Fibroblast of lung (primary cell): ENCODE measurements around the gene SPATA6L. TPM values are rescaled to one million over a fixed set of nuclear protein-coding genes. Genes with fewer than 3 reads are reported as not detected.

Experiments
- DNase-seq, 2 donors: peaks; one replicate each; pipeline versions ENCODE4 v3.0.0 to v3.0.0-alpha.2; 2010; ENCODE audit warnings: low read depth in 2 of 2
- H2AFZ ChIP-seq: 2 replicates; pipeline ENCODE4 v1.5.1; 2012; ENCODE audit warnings: low read length, control low read depth, inconsistent platforms
- H3K27ac ChIP-seq: 2 replicates; pipeline ENCODE4 v1.5.1; 2011; ENCODE audit warnings: low read length, control low read depth; ENCODE audit not compliant: insufficient read depth
- H3K27me3 ChIP-seq: 2 replicates; pipeline ENCODE4 v1.5.1; 2011; ENCODE audit warnings: mild to moderate bottlenecking, low read length; ENCODE audit not compliant: control insufficient read depth, insufficient read depth
- H3K36me3 ChIP-seq: 2 replicates; pipeline ENCODE4 v1.5.1; 2011; ENCODE audit warnings: low read length; ENCODE audit not compliant: control insufficient read depth, insufficient read depth
- H3K4me1 ChIP-seq: 2 replicates; pipeline ENCODE4 v1.5.1; 2011; ENCODE audit warnings: low read length; ENCODE audit not compliant: control insufficient read depth, insufficient read depth; ENCODE audit errors: extremely low read depth
- H3K4me2 ChIP-seq: 2 replicates; pipeline ENCODE4 v1.5.1; 2011; ENCODE audit warnings: low read length, control low read depth; ENCODE audit not compliant: insufficient read depth; ENCODE audit errors: extremely low read depth
- H3K4me3 ChIP-seq, 4 experiments: fragments of 200-600 bp in 1 of 4; sonication (generic) in 1 of 4; replicated peaks in 1 of 4; 2 replicates each; pipeline ENCODE4 v1.5.1; 2011 to 2016; ENCODE audit warnings: low read length in 4 of 4, low read depth in 3 of 4, mild to moderate bottlenecking in 3 of 4, control low read depth in 2 of 4, inconsistent platforms in 1 of 4, mixed read lengths in 1 of 4; ENCODE audit not compliant: insufficient read depth in 1 of 4; ENCODE audit errors: control extremely low read depth in 1 of 4
- H3K79me2 ChIP-seq: 2 replicates; pipeline ENCODE4 v1.5.1; 2012; ENCODE audit warnings: mild to moderate bottlenecking, low read length, inconsistent platforms; ENCODE audit not compliant: control insufficient read depth, insufficient read depth
- H3K9ac ChIP-seq: 2 replicates; pipeline ENCODE4 v1.5.1; 2011; ENCODE audit warnings: mild to moderate bottlenecking, low read length, control low read depth; ENCODE audit not compliant: insufficient read depth
- H3K9me3 ChIP-seq: 2 replicates; pipeline ENCODE4 v1.5.1; 2012; ENCODE audit warnings: low read depth, low read length; ENCODE audit not compliant: control insufficient read depth, insufficient read depth
- H4K20me1 ChIP-seq: 2 replicates; pipeline ENCODE4 v1.5.1; 2011; ENCODE audit warnings: low read length; ENCODE audit not compliant: control insufficient read depth, insufficient read depth; ENCODE audit errors: extremely low read depth
- CTCF ChIP-seq, 2 donors: IDR thresholded peaks in 1 of 2; conservative IDR thresholded peaks in 1 of 2; 1 replicate in 1 of 2; 2 replicates in 1 of 2; pipeline ENCODE4 v1.5.1; 2011 to 2012; ENCODE audit warnings: low read length in 2 of 2, control low read depth in 1 of 2, inconsistent platforms in 1 of 2, low read depth in 1 of 2, mild to moderate bottlenecking in 1 of 2
- EZH2 ChIP-seq: IDR thresholded peaks from 2 replicates; pipeline ENCODE4 v1.5.1; 2012; ENCODE audit warnings: low read length, control low read depth, mild to moderate bottlenecking; ENCODE audit errors: missing control alignments
- polyA plus RNA-seq, 2 donors: library from polyadenylated mRNA; depleted of rRNA in 1 of 2; stranded (reverse) in 1 of 2; unstranded in 1 of 2; fragments of >200 nt; gene quantifications; 2 replicates each; pipeline ENCODE4 v1.2.1, GENCODE V29; 2011 to 2012; ENCODE audit warnings: missing spikeins in 1 of 2
- total RNA-seq: library from RNA; depleted of rRNA; stranded (reverse); fragments of >200 nt; gene quantifications from 2 replicates; pipeline ENCODE4 v1.2.1, GENCODE V29; 2014

SPATA6L gene
- total and polyA plus RNA-seq, 2 donors (not counting 1 experiment from before 2014, with no cell fraction given) = 0.54 to 1.2 TPM

GRCh38 chr9:4573634-4574389 lies 92.5 kb downstream of the SPATA6L start:
- no peaks in the 10 kb centered on the region for H4K20me1 ChIP-seq
- no peaks in the 10 kb centered on the region for H3K79me2 ChIP-seq
- H3K36me3 ChIP-seq = no peaks in the 10 kb centered on the region
- no peak for DNase-seq
- H2AFZ ChIP-seq = no peak overlapping the region
- H3K27ac ChIP-seq = no peak overlapping the region
- H3K4me1 ChIP-seq = no peaks in the 10 kb centered on the region
- H3K4me2 ChIP-seq = no peak overlapping the region
- no peaks in the 10 kb centered on the region for H3K27me3 ChIP-seq
- no peak overlapping the region for H3K4me3 ChIP-seq
- TF ChIP-seq CTCF (conservative IDR thresholded peaks at IDR 0.05 in 1 of 2, IDR thresholded peaks at IDR 0.05 in 1 of 2; ENCODE audit: low read depth in 1 of 2, low read length in 2 of 2) = no peak
- TF ChIP-seq EZH2 = no peak
- no peak overlapping the region for H3K9ac ChIP-seq
- H3K9me3 ChIP-seq = no peaks in the 10 kb centered on the region

DNA sequence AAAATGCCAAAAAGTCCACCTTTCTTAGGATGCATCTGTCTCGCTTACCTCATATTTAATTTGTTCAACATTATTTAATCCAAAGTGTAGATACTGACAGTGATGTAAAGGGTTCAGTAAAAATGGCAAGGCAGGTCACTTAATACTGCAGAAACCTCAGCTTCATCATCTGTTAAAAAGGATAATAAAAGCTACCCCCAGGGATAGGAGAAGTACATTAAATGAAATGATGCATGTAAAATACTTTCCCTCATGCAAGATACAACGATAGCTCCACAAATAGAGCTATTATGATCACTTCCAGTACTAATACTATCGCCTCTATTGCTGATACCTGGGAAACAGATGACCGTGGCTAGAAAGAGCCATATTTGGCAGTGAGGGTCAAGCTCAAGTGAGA lies 93.1 kb downstream of the SPATA6L start:
- no peak overlapping the region for H3K9ac ChIP-seq
- H3K9me3 ChIP-seq = no peaks in the 10 kb centered on the region
- no peaks in the 10 kb centered on the region for H3K36me3 ChIP-seq
- TF ChIP-seq EZH2 = no peak
- TF ChIP-seq CTCF (conservative IDR thresholded peaks at IDR 0.05 in 1 of 2, IDR thresholded peaks at IDR 0.05 in 1 of 2; ENCODE audit: low read depth in 1 of 2, low read length in 2 of 2) = no peak
- H3K4me2 ChIP-seq = no peak overlapping the region
- no peak overlapping the region for H3K4me3 ChIP-seq
- no peaks in the 10 kb centered on the region for H3K79me2 ChIP-seq
- H3K4me1 ChIP-seq = no peaks in the 10 kb centered on the region
- H3K27me3 ChIP-seq = no peaks in the 10 kb centered on the region
- DNase-seq = no peak
- H4K20me1 ChIP-seq = no peaks in the 10 kb centered on the region
- no peak overlapping the region for H2AFZ ChIP-seq
- H3K27ac ChIP-seq = no peak overlapping the region

GRCh38 chr9:4572184-4572826 lies 94.0 kb downstream of the SPATA6L start:
- H3K4me3 ChIP-seq = no peak overlapping the region
- no peak overlapping the region for H2AFZ ChIP-seq
- H4K20me1 ChIP-seq = no peaks in the 10 kb centered on the region
- H3K4me2 ChIP-seq = no peak overlapping the region
- H3K9ac ChIP-seq = no peak overlapping the region
- no peak for DNase-seq
- no peaks in the 10 kb centered on the region for H3K9me3 ChIP-seq
- H3K27ac ChIP-seq = no peak overlapping the region
- no peak for TF ChIP-seq EZH2
- TF ChIP-seq CTCF (conservative IDR thresholded peaks at IDR 0.05 in 1 of 2, IDR thresholded peaks at IDR 0.05 in 1 of 2; ENCODE audit: low read depth in 1 of 2, low read length in 2 of 2) = no peak
- H3K79me2 ChIP-seq = no peaks in the 10 kb centered on the region
- no peaks in the 10 kb centered on the region for H3K27me3 ChIP-seq
- no peaks in the 10 kb centered on the region for H3K4me1 ChIP-seq
- H3K36me3 ChIP-seq = no peaks in the 10 kb centered on the region
